ENCODE results near the gene PRKCE. TPM values are rescaled to one million over a fixed set of nuclear protein-coding genes. Genes with fewer than 3 reads are reported as not detected.

The PRKCE gene
- total RNA-seq, 4 donors from 2014 or later = 20.0 to 29.7 (median 25.2) TPM

DNA sequence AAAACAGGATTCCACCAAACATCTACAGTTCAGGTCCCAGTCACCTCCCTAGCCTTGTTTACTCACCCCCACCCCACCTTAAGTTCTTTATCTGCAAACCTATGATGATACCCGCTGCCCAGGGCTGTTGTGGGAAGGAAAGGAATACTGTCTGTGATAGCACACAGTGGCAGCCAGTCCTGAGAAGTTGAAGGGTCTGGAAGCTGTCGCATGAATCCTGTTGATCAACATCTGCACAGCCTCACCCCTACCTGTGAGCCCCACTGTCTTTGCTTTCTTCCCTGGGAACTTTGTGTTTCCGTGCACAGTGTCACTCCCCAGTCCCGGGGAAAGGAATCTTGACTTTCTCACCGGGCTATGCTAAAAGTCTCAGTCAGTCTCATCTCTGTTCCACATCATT, 485.0 kb downstream of the PRKCE start:
- TF ChIP-seq POLR2A (IDR thresholded peaks at IDR 0.05) = no peak
- TF ChIP-seq, protein P1, sequence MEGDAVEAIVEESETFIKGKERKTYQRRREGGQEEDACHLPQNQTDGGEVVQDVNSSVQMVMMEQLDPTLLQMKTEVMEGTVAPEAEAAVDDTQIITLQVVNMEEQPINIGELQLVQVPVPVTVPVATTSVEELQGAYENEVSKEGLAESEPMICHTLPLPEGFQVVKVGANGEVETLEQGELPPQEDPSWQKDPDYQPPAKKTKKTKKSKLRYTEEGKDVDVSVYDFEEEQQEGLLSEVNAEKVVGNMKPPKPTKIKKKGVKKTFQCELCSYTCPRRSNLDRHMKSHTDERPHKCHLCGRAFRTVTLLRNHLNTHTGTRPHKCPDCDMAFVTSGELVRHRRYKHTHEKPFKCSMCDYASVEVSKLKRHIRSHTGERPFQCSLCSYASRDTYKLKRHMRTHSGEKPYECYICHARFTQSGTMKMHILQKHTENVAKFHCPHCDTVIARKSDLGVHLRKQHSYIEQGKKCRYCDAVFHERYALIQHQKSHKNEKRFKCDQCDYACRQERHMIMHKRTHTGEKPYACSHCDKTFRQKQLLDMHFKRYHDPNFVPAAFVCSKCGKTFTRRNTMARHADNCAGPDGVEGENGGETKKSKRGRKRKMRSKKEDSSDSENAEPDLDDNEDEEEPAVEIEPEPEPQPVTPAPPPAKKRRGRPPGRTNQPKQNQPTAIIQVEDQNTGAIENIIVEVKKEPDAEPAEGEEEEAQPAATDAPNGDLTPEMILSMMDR (IDR thresholded peaks at IDR 0.05) = no peak
- H3K9me3 ChIP-seq = no peaks in the 10 kb centered on the region
- H3K4me1 ChIP-seq = no peaks in the 10 kb centered on the region
- H3K4me3 ChIP-seq = no peak overlapping the region
- no peaks in the 10 kb centered on the region for H3K36me3 ChIP-seq
- no peak for DNase-seq
- no peak overlapping the region for H3K27ac ChIP-seq
- H3K27me3 ChIP-seq = no peaks in the 10 kb centered on the region

DNA sequence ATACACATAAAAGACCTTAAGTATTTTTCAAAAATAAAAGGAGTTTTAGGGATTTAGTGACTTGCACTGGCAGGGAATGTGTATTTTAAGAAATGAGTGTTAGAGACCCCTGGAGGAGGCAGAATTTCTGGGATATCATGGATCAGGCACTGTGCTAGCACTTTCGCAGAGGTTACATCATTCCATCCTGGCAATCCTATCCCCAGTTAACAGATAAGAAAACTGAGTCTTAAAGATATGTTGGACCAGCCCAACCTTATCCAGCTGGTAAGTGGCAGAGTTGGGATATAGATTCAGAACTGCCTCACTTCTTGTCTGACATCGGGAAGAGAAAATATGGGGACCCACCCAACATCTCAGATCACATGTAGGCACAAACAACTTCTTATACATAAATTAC, 485.5 kb downstream of the PRKCE start:
- no peaks in the 10 kb centered on the region for H3K27me3 ChIP-seq
- no peak overlapping the region for H3K4me3 ChIP-seq
- H3K9me3 ChIP-seq = no peaks in the 10 kb centered on the region
- no peak for DNase-seq
- H3K36me3 ChIP-seq = no peaks in the 10 kb centered on the region
- H3K27ac ChIP-seq = no peak overlapping the region
- H3K4me1 ChIP-seq = no peaks in the 10 kb centered on the region
- TF ChIP-seq, protein P1 (IDR thresholded peaks at IDR 0.05) = no peak
- no peak for TF ChIP-seq POLR2A (IDR thresholded peaks at IDR 0.05)

DNA sequence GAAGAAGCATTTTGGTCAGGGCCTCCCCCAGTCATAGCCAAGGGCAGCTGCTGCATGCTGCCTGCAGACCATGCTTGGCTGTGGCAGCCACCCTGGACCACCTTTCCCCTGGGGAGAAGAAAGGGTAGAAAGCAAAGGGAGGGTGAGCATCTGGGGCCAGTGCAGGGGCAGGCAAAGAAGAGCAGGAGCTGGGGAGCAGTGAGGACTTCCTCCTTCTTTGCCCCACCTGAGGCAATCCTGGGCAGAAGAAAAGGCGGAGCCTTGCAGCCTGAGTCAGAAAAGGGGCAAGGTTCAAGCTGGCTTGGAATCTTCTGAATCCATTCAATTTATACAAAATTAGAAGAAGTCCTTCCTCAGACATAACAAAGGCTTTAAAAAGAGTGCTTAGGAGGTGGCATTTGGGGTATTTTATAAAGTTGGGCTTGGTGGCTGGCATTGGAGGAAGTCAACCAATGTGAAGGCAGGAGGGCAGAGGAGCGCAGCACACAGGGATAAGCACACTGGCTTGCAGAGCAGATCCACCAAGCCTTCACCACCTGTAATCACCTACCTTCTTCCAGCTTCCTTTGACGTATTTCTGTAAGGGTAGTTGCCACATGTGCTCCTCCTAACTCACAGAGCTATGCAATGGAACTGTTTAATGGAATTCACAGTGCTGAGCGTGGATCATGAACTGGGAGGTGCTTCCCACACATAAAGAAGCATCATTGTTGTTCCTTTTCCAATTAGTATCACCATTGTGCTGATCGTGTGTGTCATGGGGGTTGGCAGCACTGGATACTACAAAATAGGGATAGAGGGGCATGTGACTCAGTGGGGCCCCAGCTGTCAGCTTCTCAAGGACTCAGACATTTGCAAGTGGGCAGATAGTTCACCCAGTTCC, 491.3 kb downstream of the PRKCE start:
- Histone ChIP-seq H3K9me3 (no peaks in the 10 kb centered on the region), H3K4me1 (peaks cover 0 to 5% (median 0%) of the 10 kb centered on the region in 4 donors), H3K27me3 (no peaks in the 10 kb centered on the region), H3K36me3 (peaks cover 0 to 6% (median 0%) of the 10 kb centered on the region in 3 donors), H3K27ac (peak overlapping the region in 2 of 4 donors; percentile 24 to 71), H3K4me3 (no peak overlapping the region)
- TF ChIP-seq, protein P1 (IDR thresholded peaks at IDR 0.05) = no peak
- no peak for TF ChIP-seq POLR2A (IDR thresholded peaks at IDR 0.05)
- DNase-seq = peak in 2 of 3 donors; percentile 62 to 80

DNA sequence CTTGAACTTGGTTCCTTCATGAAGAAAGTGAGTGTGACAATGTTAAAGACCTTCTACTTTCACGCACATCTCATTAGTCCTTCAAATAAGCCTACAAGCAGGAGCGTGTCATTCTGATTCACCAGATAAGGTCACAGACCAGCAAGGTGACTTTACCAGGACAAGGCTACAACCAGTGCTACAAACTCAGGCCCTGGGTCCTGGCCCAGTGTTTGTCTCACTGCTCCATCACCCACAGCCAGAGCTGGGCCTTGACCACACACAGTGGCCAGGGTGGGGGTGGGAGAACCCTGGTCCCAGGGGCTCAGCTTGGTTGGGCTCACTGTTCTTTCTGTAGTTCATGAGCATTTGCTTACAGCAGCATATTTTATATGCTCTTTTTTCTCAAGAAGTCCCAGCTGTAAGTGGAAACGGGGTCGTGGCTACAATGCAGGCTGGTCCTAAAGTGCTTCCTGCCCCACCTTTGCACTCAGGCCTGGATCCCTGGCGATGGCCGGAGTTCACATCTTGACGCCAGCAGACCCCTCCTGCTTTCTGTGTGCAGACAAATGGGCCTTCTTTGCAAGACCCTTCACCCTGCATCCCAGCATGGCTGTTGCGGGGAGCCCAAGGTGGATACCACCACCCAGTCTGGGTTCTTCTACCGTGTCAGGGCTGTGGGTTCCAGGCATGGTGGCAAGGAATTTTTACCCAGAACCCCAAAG, 492.1 kb downstream of the PRKCE start:
- H3K27ac ChIP-seq = no peak overlapping the region
- no peaks in the 10 kb centered on the region for H3K9me3 ChIP-seq
- no peak overlapping the region for H3K4me3 ChIP-seq
- peaks cover 0 to 5% (median 0%) of the 10 kb centered on the region in 4 donors for H3K4me1 ChIP-seq
- no peak for DNase-seq
- H3K36me3 ChIP-seq = peaks cover 0 to 6% (median 0%) of the 10 kb centered on the region in 3 donors
- TF ChIP-seq, protein P1 (IDR thresholded peaks at IDR 0.05) = no peak
- TF ChIP-seq POLR2A (IDR thresholded peaks at IDR 0.05) = no peak
- H3K27me3 ChIP-seq = no peaks in the 10 kb centered on the region

DNA sequence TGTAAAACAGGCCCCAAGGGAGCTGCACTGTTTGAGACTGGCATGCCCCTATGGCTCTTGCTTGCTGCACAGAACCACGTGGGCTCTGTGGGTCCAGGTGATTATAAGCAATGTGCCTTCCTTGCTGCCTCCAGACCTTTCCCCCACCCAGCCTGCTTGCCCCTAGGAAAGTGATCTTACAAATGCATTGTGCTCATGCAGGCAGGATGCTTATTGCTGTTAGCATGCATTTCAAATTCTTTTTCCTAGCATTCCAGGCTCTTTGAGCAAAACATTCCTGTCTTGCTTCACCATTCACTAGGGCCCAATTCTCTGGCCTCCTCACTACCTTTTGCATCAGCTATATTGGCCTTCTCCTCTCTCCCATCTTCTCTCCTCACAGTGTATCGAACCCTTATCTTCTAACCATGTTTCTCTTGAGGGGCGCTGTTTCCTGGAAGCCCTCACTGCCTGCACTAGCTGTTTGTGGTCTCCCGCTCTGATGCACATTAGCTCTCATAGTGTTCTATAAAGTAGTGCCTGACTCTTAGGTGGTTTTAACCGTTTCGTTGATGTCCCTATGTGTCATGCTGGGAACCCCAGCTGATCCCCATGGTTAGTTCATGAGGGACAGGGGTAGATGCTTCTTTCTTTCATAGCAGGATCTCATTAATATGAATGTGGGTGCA, 492.8 kb downstream of the PRKCE start:
- Histone ChIP-seq H3K4me1 (peaks cover 0 to 5% (median 0%) of the 10 kb centered on the region in 4 donors), H3K27me3 (no peaks in the 10 kb centered on the region), H3K36me3 (peaks cover 0 to 6% (median 0%) of the 10 kb centered on the region in 3 donors), H3K9me3 (no peaks in the 10 kb centered on the region), H3K4me3 (no peak overlapping the region), H3K27ac (no peak overlapping the region)
- TF ChIP-seq, protein P1 (IDR thresholded peaks at IDR 0.05) = no peak
- no peak for TF ChIP-seq POLR2A (IDR thresholded peaks at IDR 0.05)
- DNase-seq = no peak
